ENCODE results near the gene NPNT.
A peak's percentile ranks its signal among the peaks of the same experiment; 100 is the strongest.

DNA sequence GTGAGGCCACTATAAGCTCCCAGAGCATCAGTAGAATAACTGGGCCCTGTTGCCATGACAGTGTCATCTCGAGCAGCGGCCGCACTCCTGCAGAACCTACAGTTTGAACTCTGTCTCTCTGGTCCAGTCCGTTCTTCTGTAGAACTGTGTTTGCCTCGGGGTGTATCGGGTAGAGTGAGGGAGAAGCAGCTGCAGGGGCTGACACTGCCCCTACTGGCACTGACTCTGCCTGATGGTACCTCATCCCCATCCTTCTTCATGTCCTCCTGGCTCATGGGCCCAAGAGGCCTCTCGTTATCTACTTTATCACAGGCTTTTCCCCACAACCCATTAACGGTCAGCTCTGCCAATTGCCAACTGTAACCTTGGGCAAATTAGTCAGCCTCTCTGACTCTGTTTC lies 96.5 kb downstream of the NPNT start:
- TF ChIP-seq, protein P1, sequence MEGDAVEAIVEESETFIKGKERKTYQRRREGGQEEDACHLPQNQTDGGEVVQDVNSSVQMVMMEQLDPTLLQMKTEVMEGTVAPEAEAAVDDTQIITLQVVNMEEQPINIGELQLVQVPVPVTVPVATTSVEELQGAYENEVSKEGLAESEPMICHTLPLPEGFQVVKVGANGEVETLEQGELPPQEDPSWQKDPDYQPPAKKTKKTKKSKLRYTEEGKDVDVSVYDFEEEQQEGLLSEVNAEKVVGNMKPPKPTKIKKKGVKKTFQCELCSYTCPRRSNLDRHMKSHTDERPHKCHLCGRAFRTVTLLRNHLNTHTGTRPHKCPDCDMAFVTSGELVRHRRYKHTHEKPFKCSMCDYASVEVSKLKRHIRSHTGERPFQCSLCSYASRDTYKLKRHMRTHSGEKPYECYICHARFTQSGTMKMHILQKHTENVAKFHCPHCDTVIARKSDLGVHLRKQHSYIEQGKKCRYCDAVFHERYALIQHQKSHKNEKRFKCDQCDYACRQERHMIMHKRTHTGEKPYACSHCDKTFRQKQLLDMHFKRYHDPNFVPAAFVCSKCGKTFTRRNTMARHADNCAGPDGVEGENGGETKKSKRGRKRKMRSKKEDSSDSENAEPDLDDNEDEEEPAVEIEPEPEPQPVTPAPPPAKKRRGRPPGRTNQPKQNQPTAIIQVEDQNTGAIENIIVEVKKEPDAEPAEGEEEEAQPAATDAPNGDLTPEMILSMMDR (conservative IDR thresholded peaks at IDR 0.05; ENCODE audit: low read length), result 0 out of 2 replicates have a peak, but pooled peaks have one; percentile 20
- TF ChIP-seq EZH2phosphoT487 (IDR thresholded peaks at IDR 0.05; ENCODE audit: borderline replicate concordance), result no peak

All from Loucy (cell line).